ENCODE results near the gene DPP9.

- TF ChIP-seq CTCF (IDR thresholded peaks at IDR 0.05) (no peak), USF2 (IDR thresholded peaks at IDR 0.05) (no peak), KDM1A (IDR thresholded peaks at IDR 0.05; ENCODE audit: low read depth) (peak; percentile 76; the same call in 1 of the 2 replicates), CEBPB (IDR thresholded peaks at IDR 0.05) (no peak), PBX3 (IDR thresholded peaks at IDR 0.05) (no peak), KDM5A (IDR thresholded peaks at IDR 0.05) (no peak), JUNB (IDR thresholded peaks at IDR 0.05) (no peak), POLR2A (IDR thresholded peaks at IDR 0.05; ENCODE audit: low read length) (0 out of 2 replicates have a peak, but pooled peaks have one; percentile 14), HOXB13 (CRISPR knock-in tag; IDR thresholded peaks at IDR 0.05; ENCODE audit: low read depth) (no peak), SMC3 (IDR thresholded peaks at IDR 0.05) (no peak), CHD2 (IDR thresholded peaks at IDR 0.05; ENCODE audit: low read length, partially characterized antibody) (no peak), EP300 (IDR thresholded peaks at IDR 0.05) (no peak)
These were observed 84.0 kb downstream of the DPP9 start for GRCh38 chr19:4639531-4640246.

Measured in A549 (cell line).